HCT116 (cell line): ENCODE results near the gene GRIK4. TPM values are rescaled to one million over a fixed set of nuclear protein-coding genes. Genes with fewer than 3 reads are reported as not detected.

Experiments
- ATAC-seq: fragments of 200-7000 bp; cut with Tn5 transposase; 2 replicates; pipeline ENCODE4 v1.9.1; 2020; ENCODE audit warnings: mild to moderate bottlenecking, moderate library complexity
- BruUV-seq: library from RNA; stranded (reverse); fragments of 400-500 nt; replicated peaks from 2 replicates; lab custom pipeline; 2021; lab: Mats Ljungman, UMichigan
- CTCF ChIA-PET: fragments of 300-600 bp; sonication (Branson Sonifier 250); formaldehyde crosslinking; loops from one replicate; lab custom pipeline; 2021; ENCODE audit warnings: antibody characterized with exemption; lab: Charles Lee
- POLR2A ChIA-PET: fragments of 300-600, 350-600 bp; sonication (Branson Sonifier 250); formaldehyde crosslinking; loops from one replicate; lab custom pipeline; 2021; ENCODE audit warnings: antibody characterized with exemption; lab: Charles Lee
- RAD21 ChIA-PET, 2 experiments: fragments of 300-600 bp; sonication (Branson Sonifier 250); formaldehyde crosslinking; loops; one replicate each; lab custom pipeline; 2023; ENCODE audit warnings: low total read pairs in 2 of 2; ENCODE audit not compliant: uncharacterized antibody in 2 of 2, unreplicated experiment in 2 of 2, low non-redundant PET in 1 of 2; lab: Charles Lee
- DNase-seq: peaks from one replicate; pipeline ENCODE4 v3.0.0-alpha.2; 2010; ENCODE audit warnings: low read depth, low spot score
- H2AFZ ChIP-seq: fragments of 200-600 bp; shearing (Covaris generic), sonication (generic); 2 replicates; pipeline ENCODE4 v1.6.1; 2017; ENCODE audit warnings: low read depth, mixed run types, mixed read lengths, antibody characterized with exemption, low read length; ENCODE audit not compliant: poor library complexity, severe bottlenecking
- H3K27ac ChIP-seq: 2 replicates; pipeline ENCODE4 v1.5.1; 2012; ENCODE audit warnings: low read depth, low read length
- H3K27me3 ChIP-seq: fragments of 200-600 bp; sonication (generic); 2 replicates; pipeline ENCODE4 v1.6.1; 2016; ENCODE audit warnings: mixed run types, low read length, mixed read lengths; ENCODE audit not compliant: insufficient read depth
- H3K36me3 ChIP-seq, 2 experiments: fragments of 200-500 bp in 1 of 2; fragments of 200-600 bp in 1 of 2; sonication (Bioruptor generic) in 1 of 2; sonication (generic) in 1 of 2; 2 replicates each; pipeline versions ENCODE4 v1.5.1 to v1.6.1; 2014 to 2016; ENCODE audit warnings: low read length in 2 of 2, inconsistent platforms in 1 of 2, mixed read lengths in 1 of 2, mixed run types in 1 of 2; ENCODE audit not compliant: insufficient read depth in 2 of 2, control insufficient read depth in 1 of 2
- H3K4me1 ChIP-seq, 2 experiments: fragments of 200-600 bp in 1 of 2; sonication (generic) in 1 of 2; 2 replicates each; pipeline versions ENCODE4 v1.5.1 to v1.6.1; 2012 to 2017; ENCODE audit warnings: low read length in 2 of 2, inconsistent platforms in 1 of 2, mild to moderate bottlenecking in 1 of 2, mixed read lengths in 1 of 2, mixed run types in 1 of 2, moderate library complexity in 1 of 2; ENCODE audit not compliant: insufficient read depth in 2 of 2, control insufficient read depth in 1 of 2
- H3K4me2 ChIP-seq: fragments of 200-600 bp; sonication (generic); 2 replicates; pipeline ENCODE4 v1.6.1; 2017; ENCODE audit warnings: mixed run types, low read length, mixed read lengths
- H3K4me3 ChIP-seq, 2 experiments: fragments of 200-600 bp in 1 of 2; sonication (generic) in 1 of 2; replicated peaks in 1 of 2; 2 replicates each; pipeline ENCODE4 v1.5.1; 2011 to 2016; ENCODE audit warnings: low read length in 2 of 2, control low read depth in 1 of 2, low read depth in 1 of 2, mild to moderate bottlenecking in 1 of 2, mixed read lengths in 1 of 2, mixed run types in 1 of 2
- H3K79me2 ChIP-seq: fragments of 200-600 bp; sonication (generic); 2 replicates; pipeline ENCODE4 v1.6.1; 2017; ENCODE audit warnings: mild to moderate bottlenecking, mixed run types, low read length, moderate library complexity, mixed read lengths; ENCODE audit not compliant: insufficient read depth
- H3K9ac ChIP-seq: fragments of 200-600 bp; sonication (generic); 2 replicates; pipeline ENCODE4 v1.6.1; 2016; ENCODE audit warnings: low read length, mixed read lengths
- H3K9me2 ChIP-seq: fragments of 200-600 bp; sonication (generic), shearing (Covaris generic); 2 replicates; pipeline ENCODE4 v1.6.1; 2017; ENCODE audit warnings: mixed run types, mild to moderate bottlenecking, moderate library complexity; ENCODE audit not compliant: insufficient read depth
- H3K9me3 ChIP-seq, 2 experiments: fragments of 200-500 bp in 1 of 2; fragments of 200-600 bp in 1 of 2; sonication (Bioruptor generic) in 1 of 2; sonication (generic) in 1 of 2; 2 replicates each; pipeline ENCODE4 v1.6.1; 2014 to 2017; ENCODE audit warnings: low read length in 2 of 2, mixed read lengths in 2 of 2, inconsistent platforms in 1 of 2, low read depth in 1 of 2, mild to moderate bottlenecking in 1 of 2, mixed run types in 1 of 2, moderate library complexity in 1 of 2; ENCODE audit not compliant: control insufficient read depth in 1 of 2, insufficient read depth in 1 of 2
- H4K20me1 ChIP-seq: fragments of 200-600 bp; sonication (generic), shearing (Covaris generic); 2 replicates; pipeline ENCODE4 v1.6.1; 2017; ENCODE audit warnings: mixed run types, mild to moderate bottlenecking, moderate library complexity; ENCODE audit not compliant: insufficient read depth
- CBX3 ChIP-seq: IDR thresholded peaks from 2 replicates; pipeline ENCODE4 v1.6.1; 2012; ENCODE audit warnings: low read depth
- EGR1 ChIP-seq: IDR thresholded peaks from 2 replicates; pipeline ENCODE4 v1.6.1; 2012; ENCODE audit warnings: low read depth
- EZH2 ChIP-seq: fragments of 200-600 bp; sonication (generic); IDR thresholded peaks from 2 replicates; pipeline ENCODE4 v1.6.1; 2017; ENCODE audit warnings: antibody characterized with exemption, mixed run types
- EZH2phosphoT487 ChIP-seq: fragments of 200-600 bp; IDR thresholded peaks from 2 replicates; pipeline ENCODE4 v1.6.1; 2018; ENCODE audit warnings: antibody characterized with exemption, borderline replicate concordance
- FOSL1 ChIP-seq: IDR thresholded peaks from 2 replicates; pipeline ENCODE4 v1.6.1; 2012; ENCODE audit warnings: low read depth
- REST ChIP-seq: IDR thresholded peaks from 2 replicates; pipeline ENCODE4 v1.6.1; 2012; ENCODE audit warnings: low read depth
- SIN3A ChIP-seq: IDR thresholded peaks from 2 replicates; pipeline ENCODE4 v1.6.1; 2012; ENCODE audit warnings: low read depth
- SP1 ChIP-seq: IDR thresholded peaks from 2 replicates; pipeline ENCODE4 v1.6.1; 2012; ENCODE audit warnings: low read depth
- SRF ChIP-seq: IDR thresholded peaks from 2 replicates; pipeline ENCODE4 v1.6.1; 2012; ENCODE audit warnings: low read depth
- TCF7L2 ChIP-seq: IDR thresholded peaks from 2 replicates; pipeline ENCODE4 v1.7.0; 2011; ENCODE audit warnings: borderline replicate concordance, inconsistent platforms; ENCODE audit not compliant: insufficient read depth, insufficient read length; ENCODE audit errors: extremely low read depth
- ZBTB33 ChIP-seq: IDR thresholded peaks from 2 replicates; pipeline ENCODE4 v1.6.1; 2011; ENCODE audit warnings: mild to moderate bottlenecking, low read length, moderate library complexity; ENCODE audit not compliant: insufficient replicate concordance; ENCODE audit errors: extremely low read depth
- ZFX ChIP-seq: fragments of 450-650 bp; IDR thresholded peaks from 2 replicates; pipeline ENCODE4 v1.6.1; 2017
- intact Hi-C: fragments of 100-400 bp; cut with micrococcal nuclease; formaldehyde crosslinking; loops from 2 replicates; pipeline ENCODE4 v1.10.0; 2022
- total RNA-seq: library from RNA; stranded (reverse); gene quantifications from one replicate; pipeline ENCODE4 v1.2.1, GENCODE V29; 2021; ENCODE audit not compliant: unreplicated experiment
- TF ChIP-seq, protein P1 (sequence below): IDR thresholded peaks from 2 replicates; pipeline ENCODE4 v1.6.1; 2012

GRIK4 gene
- total RNA-seq, 1 experiment from 2014 or later: 0.52 TPM

DNA sequence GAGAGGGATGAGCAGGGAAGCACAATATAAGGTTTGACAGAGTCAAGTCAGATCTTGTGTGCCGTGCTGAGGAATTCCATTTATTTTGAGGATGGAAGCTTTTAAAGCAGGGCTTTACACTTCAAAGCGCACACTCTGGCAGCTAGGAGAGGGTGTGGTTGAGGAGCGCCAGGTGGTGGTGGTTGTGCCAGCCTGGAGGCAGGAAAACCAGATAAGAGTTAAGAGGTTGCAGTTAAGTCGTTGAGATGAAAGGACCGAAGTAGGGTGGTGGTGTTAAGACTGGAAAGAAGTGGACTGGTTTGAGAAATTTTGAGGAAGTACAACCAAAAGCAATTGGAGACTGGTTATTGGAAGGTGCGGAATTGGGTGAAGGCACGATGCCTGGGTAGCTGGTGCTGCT lies 280.8 kb downstream of the GRIK4 start:
- RAD21 ChIA-PET: no interaction called here
- no TSS peak for BruUV-seq
- Histone ChIP-seq H4K20me1 (no peaks in the 10 kb centered on the region), H3K4me2 (no peak overlapping the region), H3K27ac (no peak overlapping the region)
- CTCF ChIA-PET: no interaction called here
- TF ChIP-seq FOSL1 (no peak), REST (no peak), SIN3A (no peak), ZFX (no peak), SRF (no peak)
- TF ChIP-seq, protein P1, sequence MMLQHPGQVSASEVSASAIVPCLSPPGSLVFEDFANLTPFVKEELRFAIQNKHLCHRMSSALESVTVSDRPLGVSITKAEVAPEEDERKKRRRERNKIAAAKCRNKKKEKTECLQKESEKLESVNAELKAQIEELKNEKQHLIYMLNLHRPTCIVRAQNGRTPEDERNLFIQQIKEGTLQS: no peak
- TF ChIP-seq, all 23 proteins: peak for 0
- H3K36me3 ChIP-seq: no peaks in the 10 kb centered on the region
- POLR2A ChIA-PET: no interaction called here
- H3K9me3 ChIP-seq: no peaks in the 10 kb centered on the region
- no peak overlapping the region for H3K9ac ChIP-seq
- intact Hi-C loops: no loop called here
- H3K79me2 ChIP-seq: no peaks in the 10 kb centered on the region
- ATAC-seq (no peak), DNase-seq (no peak)
- peaks cover 61% of the 10 kb centered on the region for H3K27me3 ChIP-seq
- H3K4me1 ChIP-seq: no peaks in the 10 kb centered on the region
- no peaks in the 10 kb centered on the region for H3K9me2 ChIP-seq
- no peak overlapping the region for H3K4me3 ChIP-seq
- H2AFZ ChIP-seq: no peak overlapping the region

GRCh38 chr11:120793150-120793549 lies 281.6 kb downstream of the GRIK4 start:
- ATAC-seq: no peak
- no peak overlapping the region for H3K4me3 ChIP-seq
- RAD21 ChIA-PET: no interaction called here
- peaks cover 61% of the 10 kb centered on the region for H3K27me3 ChIP-seq
- CTCF ChIA-PET: no interaction called here
- no peak overlapping the region for H3K4me2 ChIP-seq
- POLR2A ChIA-PET: no interaction called here
- no peaks in the 10 kb centered on the region for H3K36me3 ChIP-seq
- H3K9me3 ChIP-seq: no peaks in the 10 kb centered on the region
- DNase-seq: no peak
- H3K4me1 ChIP-seq: no peaks in the 10 kb centered on the region
- no peaks in the 10 kb centered on the region for H4K20me1 ChIP-seq
- H3K9ac ChIP-seq: no peak overlapping the region
- H3K79me2 ChIP-seq: no peaks in the 10 kb centered on the region
- BruUV-seq: no TSS peak
- H2AFZ ChIP-seq: no peak overlapping the region
- no peaks in the 10 kb centered on the region for H3K9me2 ChIP-seq
- TF ChIP-seq SP1: no peak
- no peak for TF ChIP-seq ZFX
- no peak for TF ChIP-seq EZH2phosphoT487
- no peak for TF ChIP-seq EGR1
- no peak for TF ChIP-seq TCF7L2
- no peak for TF ChIP-seq CBX3
- TF ChIP-seq, protein P1: no peak
- no peak for TF ChIP-seq ZBTB33
- no peak for TF ChIP-seq EZH2
- no peak overlapping the region for H3K27ac ChIP-seq
- intact Hi-C loops: no loop called here
